ENCODE measurements around the gene TMEM63B.
"Not testable (repeated sequence)": the region's sequence is repeated elsewhere in the genome, so short reads cannot be mapped to it uniquely, and the experiment has no call there.

TMEM63B gene

DNA sequence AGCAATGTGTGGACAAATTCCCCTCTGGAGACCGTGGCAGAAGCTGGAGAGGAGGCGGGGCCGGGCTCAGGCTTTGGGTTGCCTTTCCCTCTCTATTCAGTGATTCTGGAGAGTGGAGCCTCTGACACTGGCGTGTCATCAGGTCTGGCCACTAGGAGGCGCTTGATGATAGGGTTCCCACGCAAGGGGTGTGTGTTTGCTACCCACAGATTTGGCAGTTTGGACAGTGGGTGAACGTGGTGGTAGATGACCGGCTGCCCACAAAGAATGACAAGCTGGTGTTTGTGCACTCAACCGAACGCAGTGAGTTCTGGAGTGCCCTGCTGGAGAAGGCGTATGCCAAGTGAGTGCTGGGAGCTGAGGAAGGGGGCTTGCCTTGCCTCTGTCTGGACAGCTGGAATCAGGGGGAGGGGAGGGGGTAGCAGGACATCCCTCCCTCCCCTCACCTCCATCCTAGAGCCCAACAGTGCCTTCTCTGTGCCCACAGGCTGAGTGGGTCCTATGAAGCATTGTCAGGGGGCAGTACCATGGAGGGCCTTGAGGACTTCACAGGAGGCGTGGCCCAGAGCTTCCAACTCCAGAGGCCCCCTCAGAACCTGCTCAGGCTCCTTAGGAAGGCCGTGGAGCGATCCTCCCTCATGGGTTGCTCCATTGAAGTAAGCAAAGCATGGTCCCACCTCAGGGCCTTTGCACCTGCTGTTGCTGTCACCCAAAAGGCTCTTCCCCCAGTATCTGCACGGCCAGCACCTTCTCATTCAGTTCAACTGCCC lies 45.6 kb downstream of the TMEM63B start:
- no peak for DNase-seq

DNA sequence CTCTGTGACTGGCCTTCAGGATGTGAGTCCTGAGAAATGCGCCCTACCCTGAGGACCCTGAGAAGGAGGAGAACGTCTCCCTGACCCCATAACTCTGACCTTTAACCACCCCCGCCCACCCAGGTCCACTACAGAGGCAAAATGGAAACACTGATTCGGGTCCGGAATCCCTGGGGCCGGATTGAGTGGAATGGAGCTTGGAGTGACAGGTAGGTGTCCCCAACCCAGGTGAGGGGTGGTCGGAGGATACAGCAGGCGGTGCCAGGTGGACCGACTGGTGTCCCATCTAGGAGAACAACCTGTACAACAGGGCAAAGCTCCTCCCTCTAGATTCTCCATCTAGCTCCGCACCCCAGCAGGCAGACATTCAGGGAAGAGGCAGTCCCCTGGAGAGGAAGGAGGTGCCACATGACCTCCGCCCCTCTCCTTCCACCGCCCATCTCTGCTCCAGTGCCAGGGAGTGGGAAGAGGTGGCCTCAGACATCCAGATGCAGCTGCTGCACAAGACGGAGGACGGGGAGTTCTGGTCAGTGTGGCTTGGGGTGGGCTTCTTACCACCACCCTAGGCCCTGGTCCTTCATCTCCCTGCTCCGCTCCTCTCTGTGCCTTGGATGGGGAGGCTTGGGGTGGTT lies 48.9 kb downstream of the TMEM63B start:
- no peak for DNase-seq

- DNase-seq, result no peak
Observed at GRCh38 chr6:44176762-44177509, 49.6 kb downstream of the TMEM63B start.

DNA sequence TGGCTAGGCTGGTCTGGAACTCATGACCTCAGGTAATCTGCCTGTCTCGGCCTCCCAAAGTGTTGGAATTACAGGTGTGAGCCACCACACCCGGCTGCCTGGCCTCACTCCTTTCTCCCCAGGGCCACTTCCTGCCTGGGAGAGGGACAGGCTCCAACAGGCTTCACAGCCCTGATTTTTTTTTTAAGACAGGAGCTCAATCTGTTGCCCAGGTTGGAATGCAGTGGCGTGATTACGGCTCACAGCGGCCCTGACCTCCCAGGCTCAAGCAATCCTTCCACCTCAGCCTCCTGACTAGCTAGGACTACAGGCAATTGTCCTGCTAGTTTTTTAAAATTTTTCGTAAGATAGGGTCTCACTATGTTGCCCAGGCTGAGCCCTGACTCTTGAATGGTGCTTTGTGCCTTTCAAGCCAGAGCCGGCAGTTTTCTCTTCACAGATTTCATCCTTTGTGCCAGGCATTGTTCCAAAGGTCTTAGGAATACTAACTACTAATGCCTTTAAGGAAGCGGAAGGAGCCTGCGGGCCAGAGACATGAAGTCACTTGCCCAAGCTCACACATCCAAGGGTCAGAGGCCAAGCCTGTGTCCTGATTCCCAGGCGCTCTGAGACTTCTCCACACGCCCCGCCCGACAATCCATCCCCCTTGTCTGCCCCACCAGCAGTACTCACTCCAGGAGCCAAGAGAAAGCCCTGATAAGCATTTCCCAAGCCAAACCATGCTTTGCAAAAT lies 50.5 kb downstream of the TMEM63B start:
- DNase-seq, result no peak

DNA sequence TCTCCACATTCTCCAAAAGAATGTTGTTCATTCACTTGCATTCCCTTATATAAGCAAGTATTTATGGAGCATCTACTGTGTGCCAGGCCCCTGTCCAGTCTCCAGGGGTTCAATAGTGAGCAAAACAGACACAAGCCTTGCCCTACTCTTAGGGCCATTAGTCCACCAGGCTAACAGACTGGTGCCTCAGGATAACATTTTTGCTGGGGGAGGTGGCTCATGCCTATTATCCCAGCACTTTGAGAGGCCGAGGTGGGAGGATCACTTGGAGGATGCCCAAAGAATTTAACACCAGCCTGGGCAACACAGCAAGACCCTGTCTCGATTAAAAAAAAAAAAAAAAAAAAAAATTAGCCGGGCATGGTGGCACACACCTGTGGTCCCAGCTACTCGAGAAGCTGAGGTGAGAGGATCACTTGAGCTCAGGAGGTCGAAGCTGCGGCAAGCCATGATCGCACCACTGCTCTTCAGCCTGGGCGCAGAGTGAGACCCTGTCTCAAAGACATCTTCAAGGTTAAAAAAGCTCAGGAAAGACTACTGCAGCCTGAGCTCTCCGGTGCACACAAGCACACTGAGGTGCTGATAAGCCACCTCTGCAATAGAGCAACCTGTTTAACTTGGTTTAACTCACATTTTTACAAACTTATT lies 51.2 kb downstream of the TMEM63B start:
- DNase-seq, result no peak

- DNase-seq, result no peak
Observed at GRCh38 chr6:44179072-44179536, 51.8 kb downstream of the TMEM63B start.

- no peak for DNase-seq
Observed at GRCh38 chr6:44179648-44180047, 52.3 kb downstream of the TMEM63B start.

- no peak for DNase-seq
Observed at GRCh38 chr6:44180406-44180805, 53.1 kb downstream of the TMEM63B start.

- DNase-seq, result no peak
Observed at GRCh38 chr6:44180886-44181285, 53.5 kb downstream of the TMEM63B start.

- DNase-seq, result not testable (repeated sequence)
Observed at GRCh38 chr6:44181784-44182183, 54.4 kb downstream of the TMEM63B start.

- no peak for DNase-seq
Observed at GRCh38 chr6:44182911-44183390, 55.6 kb downstream of the TMEM63B start.

DNA sequence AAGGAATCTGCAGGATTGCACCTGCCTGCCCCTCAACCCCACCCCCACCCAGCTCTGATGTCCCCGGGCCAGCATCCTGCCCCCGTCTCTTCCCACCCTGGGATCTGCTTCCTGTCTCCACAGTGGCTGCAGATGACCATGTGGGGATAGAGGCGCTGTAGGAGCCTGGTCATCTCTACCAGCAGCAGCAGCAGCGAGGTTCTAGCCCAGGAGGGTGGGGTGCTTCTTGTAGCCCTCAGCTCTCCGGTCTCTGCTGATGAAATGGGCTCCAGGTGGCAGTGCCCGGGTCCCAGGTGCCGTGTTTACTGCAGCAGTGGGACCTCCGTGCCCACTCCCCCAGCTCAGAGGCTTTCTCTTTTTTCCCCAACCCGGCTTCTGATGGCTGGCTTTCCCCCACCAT lies 56.4 kb downstream of the TMEM63B start:
- no peak for DNase-seq

GRCh38 chr6:44185356-44185755 lies 58.0 kb downstream of the TMEM63B start:
- DNase-seq, result not testable (repeated sequence)

DNA sequence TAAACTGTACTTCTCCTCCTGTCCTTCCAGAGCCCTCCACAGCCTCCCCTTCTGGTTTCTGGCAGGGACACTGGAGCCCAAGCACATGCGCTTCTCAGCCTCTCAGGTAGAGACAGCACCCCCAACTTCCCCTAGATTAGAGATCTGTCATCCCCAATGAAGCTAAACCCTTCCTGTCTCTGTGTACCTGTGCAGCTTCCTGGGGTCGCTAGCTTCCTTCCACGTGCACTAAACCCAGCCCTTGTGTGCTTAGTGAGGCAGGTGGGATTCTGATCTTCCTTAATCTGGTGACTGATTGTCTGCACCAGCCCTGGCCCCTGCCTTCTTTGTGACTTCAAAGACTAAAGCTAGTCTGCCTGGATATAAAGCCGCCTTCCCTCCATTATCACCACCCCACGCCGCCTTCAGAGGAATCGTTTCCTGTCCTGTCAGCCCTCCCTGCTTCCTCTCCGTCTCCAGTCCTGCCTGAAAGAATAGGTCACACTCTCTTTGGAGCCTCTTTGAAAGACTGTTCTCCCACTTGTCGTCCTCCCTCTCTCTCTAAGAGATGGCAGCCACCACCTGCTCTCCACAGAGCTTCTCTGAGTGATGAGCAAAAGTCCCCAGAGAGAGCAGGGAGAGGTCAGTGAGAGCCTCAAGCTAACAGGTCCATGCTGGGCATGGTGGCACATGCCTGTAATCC lies 58.7 kb downstream of the TMEM63B start:
- no peak for DNase-seq

DNA sequence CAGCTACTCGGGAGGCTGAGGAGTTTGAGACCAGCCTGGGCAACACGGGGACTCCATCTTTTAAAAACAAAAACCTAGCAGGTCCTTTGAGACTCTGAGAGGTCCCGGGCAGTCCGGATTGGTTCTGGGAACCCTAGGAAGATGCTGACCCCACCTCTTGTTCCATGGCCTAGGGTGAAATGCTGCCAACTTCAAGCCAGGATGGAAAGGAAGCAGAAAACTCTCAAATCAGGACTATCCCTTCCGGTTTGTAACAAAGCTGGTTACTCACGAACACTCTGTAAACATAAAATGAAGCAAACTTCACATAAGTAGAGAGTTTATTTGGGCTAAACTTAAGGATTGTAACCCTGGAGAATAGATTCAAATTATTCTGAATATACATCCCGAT lies 59.3 kb downstream of the TMEM63B start:
- DNase-seq, result no peak

GRCh38 chr6:44188819-44189218 lies 61.5 kb downstream of the TMEM63B start:
- DNase-seq, result no peak

- DNase-seq, result no peak
Observed at GRCh38 chr6:44189257-44189656, 61.9 kb downstream of the TMEM63B start.

DNA sequence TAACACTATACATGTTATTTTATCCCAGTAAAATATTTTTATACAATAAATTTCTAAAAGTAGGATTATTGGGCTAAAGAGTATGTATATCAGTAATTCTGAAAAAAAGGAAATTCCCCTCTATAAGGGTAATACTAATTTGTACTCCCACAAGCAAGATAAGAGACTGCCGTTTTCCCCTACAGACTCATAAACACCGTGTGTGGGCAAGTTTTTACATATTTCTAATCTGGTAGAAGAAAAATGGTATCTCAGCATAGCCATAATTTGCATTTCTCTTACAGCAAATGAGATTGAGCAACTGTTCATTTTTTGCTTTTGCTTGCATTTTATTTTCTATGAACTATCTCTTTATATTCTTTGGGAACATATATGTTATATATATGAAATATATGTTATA lies 63.4 kb downstream of the TMEM63B start:
- DNase-seq, result no peak

GRCh38 chr6:44192428-44193041 lies 65.2 kb downstream of the TMEM63B start:
- DNase-seq, result no peak

DNA sequence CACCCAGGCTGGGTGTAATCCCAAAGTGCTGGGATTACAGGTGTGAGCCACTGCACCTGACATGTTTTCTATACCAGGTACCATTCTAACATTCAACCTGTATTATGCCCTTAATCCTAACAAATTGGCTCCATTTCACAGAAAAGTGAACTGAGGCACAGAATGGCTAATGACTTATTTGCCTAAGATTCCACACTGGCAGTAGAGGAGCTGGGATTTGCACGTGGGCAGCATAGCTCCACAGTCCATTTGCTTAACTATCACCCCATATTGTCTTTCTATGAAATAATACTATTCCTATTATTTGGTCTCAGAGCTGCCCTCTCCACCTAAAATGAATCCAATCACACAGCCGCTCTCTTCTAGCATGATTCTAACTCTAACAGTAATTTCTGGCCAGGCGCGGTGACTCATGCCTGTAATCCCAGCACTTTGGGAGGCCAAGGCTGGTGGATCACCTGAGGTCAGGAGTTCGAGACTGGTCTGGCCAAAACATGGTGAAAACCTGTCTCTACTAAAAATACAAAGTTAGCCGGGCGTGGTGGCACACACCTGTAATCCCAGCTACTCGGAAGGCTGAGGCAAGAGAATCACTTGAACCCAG lies 66.1 kb downstream of the TMEM63B start:
- DNase-seq, result no peak

DNA sequence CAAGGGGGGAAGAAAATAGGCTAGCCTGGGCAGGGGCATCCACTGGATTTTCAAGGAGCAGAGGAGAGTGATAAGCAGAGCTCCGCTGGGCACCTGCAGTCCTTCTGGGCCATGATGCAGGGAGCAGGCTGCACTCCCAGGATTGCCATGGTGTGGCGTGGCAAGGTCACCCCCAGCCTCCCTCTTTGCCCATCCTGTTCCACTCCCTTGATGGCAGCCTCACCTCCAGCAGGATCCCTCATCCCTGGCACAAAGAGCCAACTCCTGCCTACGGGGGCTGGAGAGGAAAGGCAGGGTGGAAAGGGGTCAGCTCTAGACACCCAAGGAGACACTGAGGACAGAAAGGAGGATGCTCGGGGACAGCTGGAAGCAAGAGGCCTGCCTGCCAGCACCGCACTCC lies 67.0 kb downstream of the TMEM63B start:
- DNase-seq, result no peak

All from SIG-M5 (cell line).